ENCODE measurements around the gene VRK3. TPM values are rescaled to one million over a fixed set of nuclear protein-coding genes. Genes with fewer than 3 reads are reported as not detected.

Gene VRK3
- total RNA-seq, 5 donors from 2014 or later (not counting 1 experiment from before 2014, with no cell fraction given): 84.0 to 104 (median 99.3) TPM

DNA sequence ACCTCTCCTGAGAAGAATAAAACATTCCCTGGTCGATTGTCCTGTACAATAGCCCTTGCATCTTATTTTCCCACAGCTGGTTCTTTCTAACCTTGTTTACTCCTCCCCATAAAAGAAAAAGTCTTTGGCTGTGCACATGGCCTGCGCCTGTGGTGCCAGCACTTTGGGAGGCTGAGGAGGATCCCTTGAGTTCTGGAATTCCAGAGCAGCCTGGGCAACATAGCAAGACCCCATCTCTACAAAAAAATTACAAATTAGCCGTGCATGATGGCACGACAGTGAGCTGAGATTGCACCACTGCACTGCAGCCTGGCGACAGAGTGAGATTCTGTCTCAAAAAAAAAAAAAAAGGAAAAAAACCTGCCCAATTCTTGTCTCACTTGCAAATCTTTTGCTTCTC, 88.6 kb downstream of the VRK3 start:
- peaks cover 0 to 7% of the 10 kb centered on the region in 2 experiments for H3K27me3 ChIP-seq (replicated peaks in 1 of 2; ENCODE audit: control insufficient read depth in 2 of 2, extremely low read depth in 1 of 2, insufficient read depth in 2 of 2, low read length in 1 of 2)
- Mint-ChIP-seq H3K27ac (peak overlapping the region in 1 of 2 donors; percentile 63), H3K9me3 (no peaks in the 10 kb centered on the region), H3K27me3 (no peaks in the 10 kb centered on the region), H3K4me3 (no peak overlapping the region), H3K36me3 (no peaks in the 10 kb centered on the region), H3K4me1 (peaks cover 26 to 28% (median 26%) of the 10 kb centered on the region in 3 donors)
- no peak for DNase-seq
- peaks cover 17 to 34% of the 10 kb centered on the region in 2 experiments for H3K4me1 ChIP-seq (ENCODE audit: control insufficient read depth in 1 of 2, extremely low read depth in 1 of 2, insufficient read depth in 2 of 2, low read length in 2 of 2)
- ChIA-PET CTCF (no interaction called here), POLR2A (no interaction called here)
- 77% methylated on average over 4 of the region's 5 CpGs for WGBS (ENCODE audit: insufficient coverage)
- no peaks in the 10 kb centered on the region for H3K36me3 ChIP-seq (ENCODE audit: control insufficient read depth in 2 of 2, extremely low read depth in 1 of 2, insufficient read depth in 1 of 2, low read length in 1 of 2)
- no peaks in the 10 kb centered on the region for H3K9me3 ChIP-seq
- H3K4me3 ChIP-seq (ENCODE audit: control insufficient read depth in 1 of 2, extremely low read depth in 1 of 2, low read length in 1 of 2): no peak overlapping the region
- no peak overlapping the region for H3K27ac ChIP-seq (ENCODE audit: low read length)
- no peak for ATAC-seq (replicated peaks in 1 of 4)

- POLR2A ChIA-PET: no interaction called here
- Histone ChIP-seq H3K4me3 (ENCODE audit: control insufficient read depth in 1 of 2, extremely low read depth in 1 of 2, low read length in 1 of 2) (peak overlapping the region in 1 of 2 donors; percentile 44), H3K36me3 (ENCODE audit: control insufficient read depth in 2 of 2, extremely low read depth in 1 of 2, insufficient read depth in 1 of 2, low read length in 1 of 2) (no peaks in the 10 kb centered on the region), H3K27ac (ENCODE audit: low read length) (no peak overlapping the region), H3K4me1 (ENCODE audit: control insufficient read depth in 1 of 2, extremely low read depth in 1 of 2, insufficient read depth in 2 of 2, low read length in 2 of 2) (peaks cover 22 to 52% of the 10 kb centered on the region in 2 experiments), H3K9me3 (no peaks in the 10 kb centered on the region), H3K27me3 (replicated peaks in 1 of 2; ENCODE audit: control insufficient read depth in 2 of 2, extremely low read depth in 1 of 2, insufficient read depth in 2 of 2, low read length in 1 of 2) (no peaks in the 10 kb centered on the region)
- 91% methylated on average over 6 of the region's 8 CpGs for WGBS (ENCODE audit: insufficient coverage)
- Mint-ChIP-seq H3K36me3 (no peaks in the 10 kb centered on the region), H3K4me3 (peak overlapping the region in 1 of 3 donors; percentile 99), H3K4me1 (peaks cover 42 to 51% (median 46%) of the 10 kb centered on the region in 3 donors), H3K27ac (peak overlapping the region; percentile 4 to 71), H3K9me3 (no peaks in the 10 kb centered on the region), H3K27me3 (no peaks in the 10 kb centered on the region)
- CTCF ChIA-PET: interaction anchor here in 1 of 2 donors (0.7 kb wide), 1 partner anchor 64 kb away, joined by 3 read pairs; no protein-coding TSS in a partner anchor
- ATAC-seq (replicated peaks in 1 of 4): no peak
- DNase-seq: no peak
Measured at GRCh38 chr19:49933643-49934042, 91.5 kb downstream of the VRK3 start.

- Mint-ChIP-seq H3K4me1 (peaks cover 50 to 60% (median 55%) of the 10 kb centered on the region in 3 donors), H3K9me3 (no peaks in the 10 kb centered on the region), H3K27ac (peak overlapping the region; percentile 48 to 71), H3K4me3 (peak overlapping the region; percentile 37 to 99 (median 41)), H3K36me3 (peaks cover under 1% of the 10 kb centered on the region), H3K27me3 (no peaks in the 10 kb centered on the region)
- DNase-seq: peak in 34 of 35 experiments; percentile 17 to 66 (median 46)
- ATAC-seq (replicated peaks in 1 of 4): peak in 2 of 4 experiments; percentile 13 to 18
- peak overlapping the region; percentile 17 to 56 for H3K4me3 ChIP-seq (ENCODE audit: control insufficient read depth in 1 of 2, extremely low read depth in 1 of 2, low read length in 1 of 2)
- ChIA-PET CTCF (interaction anchor here in 1 of 2 donors (0.5 kb wide), 1 partner anchor 216 kb away, joined by 3 read pairs; no protein-coding TSS in a partner anchor), POLR2A (interaction anchor here in 1 of 2 donors (0.6 kb wide), 2 partner anchors 37 to 41 kb away, joined by 3 to 7 read pairs; no protein-coding TSS in a partner anchor)
- 25% methylated on average over 10 of the region's 25 CpGs for WGBS (ENCODE audit: insufficient coverage)
- peak overlapping the region; percentile 44 for H3K27ac ChIP-seq (ENCODE audit: low read length)
- H3K9me3 ChIP-seq: no peaks in the 10 kb centered on the region
- H3K27me3 ChIP-seq (replicated peaks in 1 of 2; ENCODE audit: control insufficient read depth in 2 of 2, extremely low read depth in 1 of 2, insufficient read depth in 2 of 2, low read length in 1 of 2): no peaks in the 10 kb centered on the region
- no peaks in the 10 kb centered on the region for H3K36me3 ChIP-seq (ENCODE audit: control insufficient read depth in 2 of 2, extremely low read depth in 1 of 2, insufficient read depth in 1 of 2, low read length in 1 of 2)
- peaks cover 27 to 57% of the 10 kb centered on the region in 2 experiments for H3K4me1 ChIP-seq (ENCODE audit: control insufficient read depth in 1 of 2, extremely low read depth in 1 of 2, insufficient read depth in 2 of 2, low read length in 2 of 2)
Measured at GRCh38 chr19:49932731-49933131, 92.4 kb downstream of the VRK3 start.

- Histone ChIP-seq H3K4me3 (ENCODE audit: control insufficient read depth in 1 of 2, extremely low read depth in 1 of 2, low read length in 1 of 2) (no peak overlapping the region), H3K36me3 (ENCODE audit: control insufficient read depth in 2 of 2, extremely low read depth in 1 of 2, insufficient read depth in 1 of 2, low read length in 1 of 2) (peaks cover 3 to 6% of the 10 kb centered on the region in 2 donors), H3K9me3 (no peaks in the 10 kb centered on the region), H3K4me1 (ENCODE audit: control insufficient read depth in 1 of 2, extremely low read depth in 1 of 2, insufficient read depth in 2 of 2, low read length in 2 of 2) (peaks cover 30 to 60% of the 10 kb centered on the region in 2 experiments), H3K27ac (ENCODE audit: low read length) (no peak overlapping the region), H3K27me3 (replicated peaks in 1 of 2; ENCODE audit: control insufficient read depth in 2 of 2, extremely low read depth in 1 of 2, insufficient read depth in 2 of 2, low read length in 1 of 2) (no peaks in the 10 kb centered on the region)
- H3K4me1 Mint-ChIP-seq: peaks cover 53 to 64% (median 61%) of the 10 kb centered on the region in 3 donors
- H3K27me3 Mint-ChIP-seq: no peaks in the 10 kb centered on the region
- peaks cover 7% of the 10 kb centered on the region for H3K36me3 Mint-ChIP-seq
- peak overlapping the region in 1 of 2 donors; percentile 55 for H3K27ac Mint-ChIP-seq
- WGBS (ENCODE audit: insufficient coverage): 84% methylated on average over 4 of the region's 5 CpGs
- H3K9me3 Mint-ChIP-seq: no peaks in the 10 kb centered on the region
- no peak for DNase-seq
- ATAC-seq (replicated peaks in 1 of 4): no peak
- H3K4me3 Mint-ChIP-seq: peak overlapping the region in 1 of 3 donors; percentile 99
- POLR2A ChIA-PET: interaction anchor here in 1 of 2 donors (0.6 kb wide), 1 partner anchor 37 kb away, joined by 3 read pairs; no protein-coding TSS in a partner anchor
- CTCF ChIA-PET: no interaction called here
Measured at GRCh38 chr19:49932041-49932451, 93.1 kb downstream of the VRK3 start.

DNA sequence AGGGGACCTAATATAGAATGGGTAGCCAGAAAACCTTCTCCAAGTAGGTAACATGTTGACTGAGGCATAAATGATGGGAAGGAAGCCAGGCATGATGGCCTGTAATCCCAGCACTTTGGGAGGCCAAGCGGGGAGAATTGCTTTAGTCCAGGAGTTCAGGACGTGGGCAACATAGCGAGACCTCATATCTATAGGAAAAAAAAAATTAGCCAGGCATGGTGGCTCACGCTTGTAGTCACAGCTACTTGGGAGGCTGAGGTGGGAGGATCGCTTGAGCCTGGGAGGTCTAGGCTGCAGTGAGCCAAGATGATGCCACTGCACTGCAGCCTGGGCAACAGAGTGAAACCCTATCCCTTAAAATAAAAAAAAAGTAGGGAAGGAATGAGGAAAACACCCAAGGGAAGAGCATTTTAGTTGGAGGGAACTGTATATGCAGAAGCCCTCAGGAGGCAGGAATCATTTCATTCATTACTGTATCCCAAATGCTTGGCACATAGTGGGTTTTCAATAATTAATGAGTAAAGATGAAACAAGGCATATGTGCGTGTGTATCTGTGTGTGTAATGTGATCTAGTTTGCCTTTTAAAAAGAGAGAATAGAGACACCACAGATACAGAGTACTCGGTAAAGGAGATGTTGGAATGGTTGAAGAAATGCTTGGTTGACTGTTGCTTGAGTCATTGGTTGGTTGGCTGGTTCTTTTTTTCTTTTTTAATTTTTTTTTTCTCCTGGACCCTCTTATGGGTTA, 93.7 kb downstream of the VRK3 start:
- no peaks in the 10 kb centered on the region for H3K27me3 Mint-ChIP-seq
- peak overlapping the region; percentile 22 to 55 for H3K27ac Mint-ChIP-seq
- Histone ChIP-seq H3K4me3 (ENCODE audit: control insufficient read depth in 1 of 2, extremely low read depth in 1 of 2, low read length in 1 of 2) (no peak overlapping the region), H3K9me3 (no peaks in the 10 kb centered on the region), H3K36me3 (ENCODE audit: control insufficient read depth in 2 of 2, extremely low read depth in 1 of 2, insufficient read depth in 1 of 2, low read length in 1 of 2) (peaks cover 8% of the 10 kb centered on the region in 2 donors), H3K27me3 (replicated peaks in 1 of 2; ENCODE audit: control insufficient read depth in 2 of 2, extremely low read depth in 1 of 2, insufficient read depth in 2 of 2, low read length in 1 of 2) (no peaks in the 10 kb centered on the region), H3K4me1 (ENCODE audit: control insufficient read depth in 1 of 2, extremely low read depth in 1 of 2, insufficient read depth in 2 of 2, low read length in 2 of 2) (peaks cover 30 to 66% of the 10 kb centered on the region in 2 experiments), H3K27ac (ENCODE audit: low read length) (no peak overlapping the region)
- H3K4me1 Mint-ChIP-seq: peaks cover 55 to 67% (median 61%) of the 10 kb centered on the region in 3 donors
- ATAC-seq (replicated peaks in 1 of 4): no peak
- no peaks in the 10 kb centered on the region for H3K9me3 Mint-ChIP-seq
- WGBS (ENCODE audit: insufficient coverage): 83% methylated on average over 2 of the region's 7 CpGs
- H3K4me3 Mint-ChIP-seq: peak overlapping the region in 1 of 3 donors; percentile 99
- peaks cover 7% of the 10 kb centered on the region for H3K36me3 Mint-ChIP-seq
- CTCF ChIA-PET: no interaction called here
- POLR2A ChIA-PET: no interaction called here
- no peak for DNase-seq

DNA sequence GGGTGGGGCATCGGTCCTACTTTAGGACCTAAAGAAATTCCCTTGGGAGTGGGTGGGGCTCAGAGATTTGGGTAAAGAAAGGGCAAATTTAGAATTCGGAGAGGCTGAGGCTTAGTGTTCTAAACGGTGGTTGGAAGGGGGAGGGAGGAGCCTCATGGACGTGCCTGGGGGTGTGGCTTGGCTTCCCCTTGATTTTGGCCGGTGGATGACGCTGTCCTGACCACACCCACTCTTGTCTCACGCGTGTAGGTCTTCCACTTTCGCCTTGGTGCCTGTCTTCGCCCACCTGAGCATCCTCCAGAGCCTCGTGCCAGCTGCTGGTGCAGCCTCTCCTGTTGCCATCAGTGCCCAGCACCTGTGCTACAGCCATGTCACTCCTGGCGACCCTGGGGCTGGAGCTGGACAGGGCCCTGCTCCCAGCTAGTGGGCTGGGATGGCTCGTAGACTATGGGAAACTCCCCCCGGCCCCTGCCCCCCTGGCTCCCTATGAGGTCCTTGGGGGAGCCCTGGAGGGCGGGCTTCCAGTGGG, 94.6 kb downstream of the VRK3 start:
- peaks cover 57 to 67% (median 62%) of the 10 kb centered on the region in 3 donors for H3K4me1 Mint-ChIP-seq
- peaks cover 30 to 66% of the 10 kb centered on the region in 2 experiments for H3K4me1 ChIP-seq (ENCODE audit: control insufficient read depth in 1 of 2, extremely low read depth in 1 of 2, insufficient read depth in 2 of 2, low read length in 2 of 2)
- peak overlapping the region; percentile 11 to 99 (median 55) for H3K4me3 Mint-ChIP-seq
- H3K4me3 ChIP-seq (ENCODE audit: control insufficient read depth in 1 of 2, extremely low read depth in 1 of 2, low read length in 1 of 2): no peak overlapping the region
- POLR2A ChIA-PET: interaction anchor here in 1 of 2 donors (1.2 to 1.4 kb wide), 2 partner anchors 34 to 290 kb away, joined by 5 to 9 read pairs; partner anchors contain the start of genes IL4I1 and RRAS
- peak in 5 of 35 experiments; percentile 5 to 38 (median 16) for DNase-seq
- H3K27me3 ChIP-seq (replicated peaks in 1 of 2; ENCODE audit: control insufficient read depth in 2 of 2, extremely low read depth in 1 of 2, insufficient read depth in 2 of 2, low read length in 1 of 2): no peaks in the 10 kb centered on the region
- H3K36me3 ChIP-seq (ENCODE audit: control insufficient read depth in 2 of 2, extremely low read depth in 1 of 2, insufficient read depth in 1 of 2, low read length in 1 of 2): peaks cover 8 to 12% of the 10 kb centered on the region in 2 donors
- no peaks in the 10 kb centered on the region for H3K9me3 Mint-ChIP-seq
- 91% methylated on average over 9 of the region's 15 CpGs for WGBS (ENCODE audit: insufficient coverage)
- no peaks in the 10 kb centered on the region for H3K27me3 Mint-ChIP-seq
- peak overlapping the region; percentile 36 to 97 for H3K27ac Mint-ChIP-seq
- H3K9me3 ChIP-seq: no peaks in the 10 kb centered on the region
- peak overlapping the region; percentile 54 for H3K27ac ChIP-seq (ENCODE audit: low read length)
- no peak for ATAC-seq (replicated peaks in 1 of 4)
- H3K36me3 Mint-ChIP-seq: peaks cover 8% of the 10 kb centered on the region
- CTCF ChIA-PET: interaction anchor here in 1 of 2 donors (0.6 kb wide), 1 partner anchor 1335 kb away, joined by 3 read pairs; no protein-coding TSS in a partner anchor
